HG03159 (cell line): ENCODE data around the gene ELOVL4.

ENCODE experiments used
- ATAC-seq: cut with Tn5 transposase; IDR thresholded peaks from one replicate; pipeline ENCODE4 v1.9.1; 2021; ENCODE audit warnings: mild to moderate bottlenecking, moderate library complexity; ENCODE audit not compliant: unreplicated experiment

ELOVL4 gene

DNA sequence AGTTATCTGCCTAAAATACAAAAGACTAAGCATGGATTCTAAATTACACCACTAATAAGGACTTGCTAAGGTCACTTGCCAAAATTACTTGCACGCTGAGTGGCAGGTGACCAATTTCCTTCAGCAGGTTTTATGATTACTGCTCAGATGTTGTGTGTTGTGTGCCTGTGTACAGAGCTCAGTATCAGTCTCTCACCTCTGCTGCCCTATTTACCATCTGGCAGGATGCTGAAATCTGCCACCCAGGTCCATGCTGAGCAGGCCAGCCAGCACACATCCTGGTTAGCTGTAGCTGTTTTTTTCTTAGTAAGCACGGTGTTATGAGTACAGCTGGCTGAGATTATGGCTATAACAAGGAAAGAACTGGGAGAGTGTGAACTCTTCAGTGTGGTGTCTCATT is 34.0 kb downstream of the ELOVL4 start:
- no peak for ATAC-seq

DNA sequence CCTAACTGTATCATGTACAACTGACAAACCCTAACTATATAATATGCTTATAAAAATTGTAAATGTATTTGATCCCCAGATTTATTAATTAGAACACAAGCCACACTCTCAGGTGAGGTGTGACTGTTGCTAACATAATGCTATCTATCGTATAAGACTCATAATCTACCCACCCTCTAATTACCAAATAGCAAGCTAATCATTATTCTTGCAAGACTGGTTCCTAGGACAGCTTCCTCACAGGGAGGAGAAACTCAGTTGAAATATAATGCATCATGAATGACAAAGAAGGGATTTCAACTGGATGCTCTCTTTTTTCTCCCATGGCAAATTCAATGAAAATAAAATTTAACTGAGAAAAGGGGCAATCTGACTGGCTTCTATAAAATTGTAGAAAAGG is 35.4 kb downstream of the ELOVL4 start:
- no peak for ATAC-seq

DNA sequence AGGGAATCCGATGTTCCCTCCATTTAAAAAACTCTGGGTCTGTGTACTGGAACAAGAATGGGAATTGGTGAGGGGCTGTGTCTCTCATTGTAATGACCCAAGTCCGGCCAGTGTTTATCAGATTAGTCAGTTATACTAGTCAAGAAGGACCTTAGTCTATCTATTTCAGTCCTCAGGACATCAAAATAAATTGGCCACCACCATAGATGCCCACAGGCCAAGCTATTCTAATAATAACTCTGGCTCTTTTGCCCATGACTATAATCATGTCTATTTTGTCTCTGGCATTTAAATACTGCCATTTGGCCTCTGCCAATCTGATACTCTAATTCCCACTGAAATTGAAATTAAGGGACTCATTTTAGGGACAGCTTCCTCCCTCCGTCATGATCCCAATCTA is 37.8 kb downstream of the ELOVL4 start:
- no peak for ATAC-seq

DNA sequence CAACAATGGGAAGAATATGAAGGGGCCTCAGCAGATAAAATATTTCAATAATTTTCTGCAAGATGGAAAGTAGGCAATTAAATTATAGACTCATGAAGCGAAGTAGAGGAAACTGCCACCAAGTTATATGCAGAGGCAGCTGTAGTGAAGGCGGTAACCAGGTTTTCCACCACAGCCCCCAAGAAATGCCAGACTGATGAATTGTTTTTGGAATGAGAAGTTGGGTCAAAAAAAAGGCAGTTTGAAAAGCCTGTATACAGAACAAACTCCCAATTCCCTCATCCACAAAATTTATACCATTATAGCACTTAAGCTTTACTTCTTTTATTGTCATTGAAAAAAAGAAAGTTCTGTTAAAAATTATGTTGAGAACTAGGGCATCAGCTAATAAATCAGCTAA is 45.3 kb downstream of the ELOVL4 start:
- no peak for ATAC-seq

DNA sequence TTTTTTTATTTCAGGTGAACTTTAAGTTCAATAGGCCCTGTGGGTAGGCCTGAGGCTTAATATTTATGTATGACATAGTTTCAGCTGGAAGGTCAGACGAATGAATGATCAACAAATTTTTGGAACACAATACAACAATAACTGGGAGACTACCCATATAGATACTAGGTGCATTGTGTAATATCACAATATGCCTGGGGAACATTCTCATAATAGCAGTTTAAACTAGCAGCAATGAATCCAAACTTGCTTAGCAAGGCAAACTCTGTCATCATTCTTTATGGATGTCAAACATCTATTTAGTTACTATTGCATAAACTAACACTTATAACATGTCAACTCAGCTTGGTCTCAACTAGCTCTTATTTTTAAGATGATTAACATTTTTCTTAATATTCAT is 49.3 kb downstream of the ELOVL4 start:
- no peak for ATAC-seq

DNA sequence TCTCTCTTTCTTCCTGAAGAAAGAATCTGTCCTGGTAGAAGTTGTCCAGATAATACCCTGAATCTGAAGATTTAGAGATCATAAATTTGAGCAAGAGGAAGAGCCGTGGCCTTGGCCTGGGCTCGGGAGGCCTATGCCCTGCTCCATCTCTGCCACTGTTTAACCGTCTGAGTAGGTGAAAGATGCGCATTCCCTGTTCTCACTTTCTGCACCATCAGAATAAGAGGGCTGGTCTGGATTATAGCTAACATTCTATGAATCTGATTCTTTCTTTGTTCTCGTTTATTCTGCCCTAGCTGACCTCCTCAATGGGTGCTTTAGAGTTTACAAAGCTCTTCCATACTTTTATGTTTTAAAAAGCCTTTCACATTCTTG is 51.3 kb downstream of the ELOVL4 start:
- no peak for ATAC-seq

DNA sequence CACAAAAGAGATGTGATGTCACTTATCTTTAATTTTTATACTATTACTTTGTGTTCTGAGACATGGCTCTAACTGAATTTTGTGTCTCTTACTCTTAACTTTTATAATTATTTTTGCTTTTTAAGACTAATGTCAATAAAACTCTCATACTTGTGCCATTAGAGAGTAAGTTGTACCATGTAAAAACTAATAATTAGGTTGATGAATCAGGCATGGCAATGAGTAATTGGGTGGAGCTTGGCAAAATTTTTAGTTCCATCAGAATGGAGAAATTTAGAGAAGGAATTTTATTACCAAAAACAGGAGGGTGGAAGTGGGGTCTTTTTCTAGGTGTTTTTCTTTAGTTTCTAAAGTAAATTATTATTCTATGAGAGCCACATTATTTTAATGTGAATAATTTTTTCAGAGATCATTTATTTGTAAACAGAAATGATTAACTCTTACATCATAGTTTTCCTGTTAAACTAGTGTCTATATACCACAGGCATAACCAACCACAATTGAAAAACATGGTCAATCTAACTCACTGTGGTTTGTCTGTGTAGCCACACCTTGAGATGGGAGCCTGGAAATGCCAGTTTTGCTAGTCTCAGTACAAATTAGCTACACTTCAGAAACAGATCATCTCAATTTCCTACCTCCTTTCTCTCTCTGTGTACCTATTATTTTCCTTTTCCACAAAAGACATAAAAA is 51.8 kb downstream of the ELOVL4 start:
- ATAC-seq = no peak

DNA sequence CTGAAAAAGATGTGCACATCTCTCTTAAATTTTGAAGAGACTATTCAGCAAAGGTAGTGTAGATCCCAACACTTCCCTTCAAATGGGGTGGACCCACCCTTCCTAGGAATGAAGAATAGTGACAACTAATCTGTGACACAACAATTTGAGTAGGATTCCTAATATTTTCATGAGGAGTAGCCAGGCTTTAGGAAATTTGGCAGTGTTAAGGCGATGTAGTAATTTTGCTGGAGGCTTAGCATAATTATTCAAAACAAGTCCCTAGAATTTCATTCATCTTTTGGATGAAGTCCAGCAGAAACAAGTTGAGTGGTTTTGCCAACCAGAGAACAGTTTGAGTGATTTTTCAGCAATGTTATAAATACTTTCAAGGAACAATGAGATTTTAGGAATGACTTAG is 52.4 kb downstream of the ELOVL4 start:
- ATAC-seq = no peak

DNA sequence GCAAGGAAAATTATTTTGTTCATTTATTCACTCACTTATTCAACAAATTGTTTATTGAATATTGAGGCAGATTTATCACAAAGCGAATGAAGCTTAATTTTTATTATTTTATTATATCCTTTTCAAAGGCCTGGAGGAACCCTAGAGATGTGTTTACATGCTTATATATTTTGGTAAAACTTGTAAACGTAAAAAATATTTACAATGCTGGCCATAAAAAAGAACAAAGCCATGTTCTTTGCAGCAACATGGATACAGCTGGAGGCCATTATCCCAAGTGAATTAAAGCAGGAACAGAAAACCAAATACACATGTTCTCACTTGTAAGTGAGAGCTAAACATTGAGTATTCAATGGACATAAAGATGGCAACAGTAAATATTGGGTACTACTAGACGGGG is 58.8 kb downstream of the ELOVL4 start:
- no peak for ATAC-seq

DNA sequence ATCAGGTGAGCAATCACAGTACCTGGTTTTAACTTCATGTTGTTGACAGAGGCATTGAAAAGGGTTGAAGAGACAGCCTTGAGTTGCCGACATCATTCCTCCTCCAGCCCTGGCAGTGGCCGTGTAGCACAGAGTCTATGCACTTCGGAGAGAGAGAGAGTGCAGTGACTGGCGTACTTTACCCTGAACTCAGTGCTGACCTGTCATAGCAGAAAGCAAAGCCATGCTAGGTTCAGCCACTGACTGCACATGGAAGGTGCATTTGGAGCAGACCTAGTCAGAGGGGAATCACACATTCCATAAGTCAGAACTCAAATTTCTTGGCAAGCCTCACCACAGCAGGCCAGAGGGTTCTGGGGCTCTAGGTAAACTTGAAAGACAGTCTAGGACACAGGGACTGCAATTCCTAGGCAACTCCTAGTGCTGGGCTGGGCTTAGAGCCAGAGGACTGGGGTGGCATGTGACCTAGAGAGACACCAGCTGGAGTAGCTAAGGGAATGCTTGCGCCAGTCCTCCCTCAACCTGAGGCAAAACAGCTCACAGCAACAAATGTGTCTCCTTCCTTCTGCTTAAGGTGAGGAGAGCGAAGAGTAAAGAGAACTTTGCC is 69.1 kb downstream of the ELOVL4 start:
- ATAC-seq = no peak

DNA sequence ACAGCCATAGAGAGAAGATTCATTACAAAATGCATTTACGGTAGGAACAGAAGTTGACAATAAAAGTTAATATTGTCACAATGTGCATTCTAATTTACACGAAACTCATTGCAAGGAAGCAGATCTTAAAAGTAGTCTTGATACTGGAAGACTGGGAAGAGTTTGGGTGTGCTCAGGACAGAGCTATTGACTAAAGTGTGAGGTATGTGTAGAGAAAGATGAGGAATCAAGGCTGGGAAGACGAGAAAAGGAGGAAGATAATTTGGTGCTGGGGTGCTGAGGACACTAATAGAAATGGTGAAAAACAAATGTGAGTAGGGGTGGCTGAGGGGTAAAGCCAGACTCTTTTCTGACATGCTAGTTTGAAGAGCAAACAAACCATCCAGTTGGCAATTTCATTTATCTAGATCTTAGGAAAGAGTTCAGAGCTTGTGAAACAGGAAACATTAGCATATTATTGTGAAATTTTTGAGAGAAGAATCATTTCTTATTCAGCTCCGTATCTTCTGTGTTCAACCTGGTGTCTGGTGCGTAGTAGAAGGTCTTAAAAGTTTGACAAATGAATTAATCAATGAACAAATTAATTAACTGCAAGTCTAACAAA is 72.7 kb downstream of the ELOVL4 start:
- no peak for ATAC-seq

DNA sequence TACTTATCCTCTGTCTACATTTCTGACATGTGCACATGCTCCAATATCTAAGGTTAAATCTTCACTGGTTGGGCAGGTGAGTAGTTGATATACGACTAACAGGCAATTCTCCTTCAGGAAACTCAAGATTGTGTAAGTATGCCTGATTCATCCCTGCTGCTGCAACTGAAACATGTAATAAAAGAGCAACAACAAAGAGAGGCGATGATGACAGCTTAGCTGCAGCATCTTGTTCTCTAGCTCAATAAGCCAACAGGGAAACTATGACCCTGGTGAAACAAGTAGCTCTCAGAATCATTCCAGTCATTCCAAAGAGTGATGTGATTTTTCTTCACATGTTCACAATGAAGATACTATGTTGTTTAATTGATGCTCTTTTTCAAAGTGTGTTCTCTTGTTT is 74.4 kb downstream of the ELOVL4 start:
- no peak for ATAC-seq

DNA sequence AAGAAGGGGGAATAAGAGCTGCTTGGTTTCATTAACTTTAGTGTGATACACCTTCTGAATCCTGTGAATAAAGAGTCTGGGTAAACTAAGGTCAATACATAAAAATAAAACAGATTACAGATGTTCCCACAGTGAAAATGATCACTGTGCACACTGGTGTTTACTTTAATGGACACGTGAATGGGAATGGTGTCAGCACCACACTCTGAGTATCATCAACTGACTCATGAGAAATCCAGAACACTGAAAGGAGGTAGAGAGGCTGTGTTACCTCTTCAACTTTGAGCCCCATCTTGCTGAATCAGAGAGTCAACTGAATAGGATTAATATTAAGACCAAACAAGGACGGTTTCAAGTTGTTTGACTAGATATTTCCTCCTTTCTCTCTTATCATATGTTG is 75.0 kb downstream of the ELOVL4 start:
- ATAC-seq = no peak

DNA sequence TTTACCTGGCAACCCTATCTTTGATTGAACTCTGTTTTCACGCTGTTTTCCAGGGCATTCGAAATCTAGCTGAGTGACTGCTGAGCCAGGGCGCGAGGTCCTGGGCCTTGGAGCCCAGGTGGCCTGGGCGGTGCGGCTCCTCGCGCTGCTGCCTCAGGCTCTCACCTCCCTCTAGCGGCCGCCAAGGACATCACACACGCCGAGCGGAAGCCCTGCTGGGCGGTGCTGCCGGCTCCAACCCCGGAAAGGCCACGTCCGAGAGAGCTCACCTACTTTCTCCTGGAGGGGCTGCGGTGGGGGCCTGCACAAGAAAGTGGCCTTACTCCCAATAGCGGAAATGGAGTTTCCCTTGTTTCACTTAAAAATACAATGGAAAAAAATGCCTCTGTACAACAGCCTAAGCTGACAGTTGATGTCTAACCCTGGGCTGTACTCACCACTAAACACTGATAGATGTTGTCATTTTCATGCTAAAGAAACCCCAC is 77.7 kb downstream of the ELOVL4 start:
- ATAC-seq = peak; percentile 100

DNA sequence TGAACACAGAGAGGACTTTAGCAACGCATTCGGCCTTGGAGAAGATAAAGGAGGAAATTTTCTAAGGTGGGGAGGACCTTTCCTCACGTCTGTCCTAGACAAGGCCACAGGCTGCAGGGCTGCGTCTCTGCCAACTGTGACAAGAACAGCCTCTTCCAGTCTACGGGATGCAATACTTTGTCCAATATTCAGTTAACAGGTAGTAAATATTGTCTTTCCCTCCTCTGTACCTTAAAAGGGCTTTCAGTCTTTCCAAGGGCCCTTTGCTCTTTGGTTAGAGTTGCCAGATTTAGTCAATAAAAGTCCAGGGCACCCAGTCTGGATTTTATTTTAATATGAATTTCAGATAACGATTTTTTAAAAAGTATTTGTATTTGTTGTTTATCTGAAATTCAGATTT is 78.2 kb downstream of the ELOVL4 start:
- no peak for ATAC-seq

DNA sequence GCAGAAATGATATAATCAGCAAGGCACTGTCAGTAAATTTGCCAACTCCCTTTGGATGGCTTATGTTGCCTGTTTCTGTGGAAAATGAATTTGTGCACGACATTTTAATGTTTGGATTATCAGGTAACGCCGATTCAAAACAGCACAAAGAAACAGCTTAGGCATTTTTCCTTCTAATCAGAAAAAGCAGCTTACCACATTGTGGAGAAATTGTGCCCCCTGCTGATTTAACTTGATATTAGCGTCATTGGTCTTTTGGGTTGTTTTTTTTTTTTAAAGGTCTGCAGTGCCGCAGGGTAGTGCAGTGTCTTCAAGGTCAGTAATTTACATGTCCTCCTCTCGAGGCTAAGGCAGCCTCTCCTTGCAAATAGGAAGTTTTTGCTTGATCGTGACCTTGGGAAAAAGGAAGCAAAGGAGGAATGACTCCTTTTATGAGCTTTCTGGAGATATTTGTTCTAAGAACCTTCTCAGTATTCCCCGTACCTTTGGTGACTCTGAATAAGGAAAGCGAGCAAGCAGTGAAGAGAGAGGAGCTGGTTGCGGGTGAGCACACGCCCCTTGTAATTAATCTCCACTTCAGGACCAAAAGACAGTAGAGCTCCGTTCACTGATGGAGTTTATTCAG is 79.1 kb downstream of the ELOVL4 start:
- peak; percentile 41 for ATAC-seq
